ENCODE data around the gene CARNS1.

The CARNS1 gene

DNA sequence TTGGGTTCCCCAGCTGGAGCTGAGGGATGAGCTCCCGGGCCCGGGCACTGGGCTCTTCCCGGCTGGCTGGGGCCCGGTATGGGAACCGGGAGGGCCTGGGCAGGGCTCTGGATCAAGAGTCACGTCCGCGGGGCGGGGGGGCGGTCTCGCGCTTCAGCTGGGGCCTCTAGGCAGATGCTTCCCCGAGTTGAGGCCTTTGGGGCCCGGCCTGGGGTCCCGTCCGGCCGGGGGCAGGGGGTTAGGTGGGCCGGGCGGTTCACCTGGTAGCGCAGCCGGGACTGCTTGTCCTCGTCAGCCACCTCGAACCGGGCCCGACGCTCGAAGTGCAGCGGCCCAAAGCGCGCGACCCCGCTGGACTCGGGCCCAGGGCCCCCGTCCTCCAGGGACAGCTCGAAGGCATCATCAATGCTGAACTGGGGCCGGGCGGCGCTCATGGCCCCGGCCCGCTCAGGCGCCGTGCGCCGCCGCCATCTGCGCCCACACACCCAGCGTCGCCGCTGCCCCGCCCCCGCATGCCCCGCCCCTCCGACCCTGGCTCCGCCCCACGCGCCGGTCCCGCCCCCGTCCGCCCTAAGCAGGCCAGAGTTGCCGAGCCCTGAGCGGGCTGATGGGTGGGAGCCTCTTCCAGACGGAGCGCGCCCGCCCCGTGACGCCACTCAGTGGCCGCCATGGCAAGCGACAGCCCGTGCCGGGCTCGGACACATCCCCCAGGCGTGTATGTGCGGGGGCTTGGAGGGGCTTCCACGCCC, 53.5 kb downstream of the CARNS1 start, which contains the start of gene TMEM134:
Gene TMEM134 (minus strand): TSS at position 493 of the 749 bp plus-strand sequence. CDS start 59 bp downstream, at position 434.
- no peak for TF ChIP-seq EZH2 (IDR thresholded peaks at IDR 0.05)
- TF ChIP-seq POLR2AphosphoS5 (IDR thresholded peaks at IDR 0.05; ENCODE audit: borderline replicate concordance, low read depth, low read length), result peak; percentile 86
- TF ChIP-seq FOXP2 (optimal IDR thresholded peaks at IDR 0.05; ENCODE audit: control extremely low read depth, extremely low read length, insufficient read depth), result peak; percentile 72
- peak within 1 kb of the TSS; percentile 19; the same call in 1 of the 2 replicates for H3K27ac ChIP-seq
- no peaks in the 10 kb centered on the region for H3K9me3 ChIP-seq (ENCODE audit: low read depth, low read length)
- DNase-seq (ENCODE audit: low read depth, low spot score), result no peak
- peak within 1 kb of the TSS; percentile 91 for H3K4me3 ChIP-seq
- H3K36me3 ChIP-seq (ENCODE audit: insufficient read depth, low read length), result no peaks in the 10 kb centered on the region
- peak within 1 kb of the TSS; percentile 83 for H3K9ac ChIP-seq (ENCODE audit: insufficient read length)

DNA sequence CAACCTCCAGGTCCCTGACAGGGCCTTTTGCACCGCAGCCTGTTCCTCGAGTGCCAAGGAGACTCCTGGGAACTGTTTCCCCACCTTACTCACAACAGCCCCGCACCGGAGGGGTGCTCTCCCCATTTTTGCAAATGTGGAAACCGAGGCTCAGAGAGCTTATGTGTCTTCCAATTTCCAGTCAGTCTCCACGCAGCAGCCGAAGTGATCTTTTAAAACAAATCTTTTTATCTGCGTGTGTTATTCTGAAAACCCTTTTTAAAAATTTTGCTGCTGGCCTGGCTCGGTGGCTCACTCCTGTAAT, 54.0 kb downstream of the CARNS1 start:
- no peak for DNase-seq (ENCODE audit: low read depth, low spot score)
- H3K4me3 ChIP-seq, result peak overlapping the region; percentile 91
- no peaks in the 10 kb centered on the region for H3K9me3 ChIP-seq (ENCODE audit: low read depth, low read length)
- TF ChIP-seq EZH2 (IDR thresholded peaks at IDR 0.05), result no peak
- TF ChIP-seq FOXP2 (optimal IDR thresholded peaks at IDR 0.05; ENCODE audit: control extremely low read depth, extremely low read length, insufficient read depth), result no peak
- TF ChIP-seq POLR2AphosphoS5 (IDR thresholded peaks at IDR 0.05; ENCODE audit: borderline replicate concordance, low read depth, low read length), result no peak
- H3K27ac ChIP-seq, result peak overlapping the region; percentile 19; the same call in 1 of the 2 replicates
- H3K9ac ChIP-seq (ENCODE audit: insufficient read length), result peak overlapping the region; percentile 83
- no peaks in the 10 kb centered on the region for H3K36me3 ChIP-seq (ENCODE audit: insufficient read depth, low read length)

DNA sequence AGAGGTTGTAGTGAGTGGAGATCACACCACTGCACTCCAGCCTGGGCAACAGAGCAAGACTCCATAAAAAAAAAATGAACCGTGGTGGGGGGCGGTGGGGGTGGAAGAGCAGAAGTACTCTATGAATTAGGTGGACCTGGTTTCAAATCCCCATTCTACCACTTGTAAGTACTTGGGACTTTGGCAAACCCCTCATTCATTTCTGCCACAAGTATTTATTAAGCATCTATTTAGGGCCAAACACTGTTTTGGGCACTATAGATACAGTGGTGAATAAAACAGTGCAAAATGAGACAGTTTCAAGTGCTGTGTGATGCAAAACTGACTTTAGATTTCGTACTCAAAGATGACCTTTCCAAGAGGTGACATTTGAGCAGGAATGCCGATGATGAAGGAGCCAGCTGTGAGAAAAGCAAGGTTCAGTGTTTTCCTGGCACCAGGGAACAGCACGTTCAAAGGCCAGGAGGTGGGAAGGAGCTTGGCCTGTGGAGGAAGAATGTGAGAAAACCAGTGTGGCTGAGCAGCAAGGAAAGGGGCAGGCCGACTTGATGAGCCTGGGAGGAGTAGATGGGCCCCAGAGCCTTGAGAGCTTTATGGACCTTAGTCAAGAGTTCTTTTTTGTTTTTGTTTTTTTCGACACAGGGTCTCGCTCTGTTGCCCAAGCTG, 55.0 kb downstream of the CARNS1 start:
- Histone ChIP-seq H3K9ac (ENCODE audit: insufficient read length) (no peak overlapping the region), H3K27ac (no peak overlapping the region), H3K9me3 (ENCODE audit: low read depth, low read length) (no peaks in the 10 kb centered on the region), H3K36me3 (ENCODE audit: insufficient read depth, low read length) (no peaks in the 10 kb centered on the region), H3K4me3 (no peak overlapping the region)
- DNase-seq (ENCODE audit: low read depth, low spot score), result no peak
- TF ChIP-seq POLR2AphosphoS5 (IDR thresholded peaks at IDR 0.05; ENCODE audit: borderline replicate concordance, low read depth, low read length) (no peak), FOXP2 (optimal IDR thresholded peaks at IDR 0.05; ENCODE audit: control extremely low read depth, extremely low read length, insufficient read depth) (no peak), EZH2 (IDR thresholded peaks at IDR 0.05) (no peak)

DNA sequence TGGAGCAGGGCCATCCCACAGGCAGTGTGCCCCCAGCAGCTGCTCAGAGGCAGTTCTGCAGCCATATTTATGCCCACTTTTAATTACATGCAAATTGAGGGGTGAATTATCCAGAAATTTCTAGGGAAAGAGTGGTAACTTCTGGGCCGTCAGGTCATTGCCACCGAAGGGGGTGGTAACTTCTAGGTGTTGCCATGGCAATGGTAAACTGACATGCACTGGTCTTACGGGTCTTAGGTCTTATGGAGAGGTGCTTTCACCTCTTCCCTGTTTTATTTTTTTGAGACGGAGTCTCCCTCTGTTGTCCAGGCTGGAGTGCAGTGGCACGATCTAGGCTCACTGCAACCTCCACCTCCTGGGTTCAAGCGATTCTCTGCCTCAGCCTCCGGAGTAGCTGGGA, 57.4 kb downstream of the CARNS1 start:
- Histone ChIP-seq H3K27ac (no peak overlapping the region), H3K9ac (ENCODE audit: insufficient read length) (no peak overlapping the region), H3K36me3 (ENCODE audit: insufficient read depth, low read length) (no peaks in the 10 kb centered on the region), H3K9me3 (ENCODE audit: low read depth, low read length) (no peaks in the 10 kb centered on the region), H3K4me3 (no peak overlapping the region)
- DNase-seq (ENCODE audit: low read depth, low spot score), result no peak
- no peak for TF ChIP-seq POLR2AphosphoS5 (IDR thresholded peaks at IDR 0.05; ENCODE audit: borderline replicate concordance, low read depth, low read length)
- no peak for TF ChIP-seq FOXP2 (optimal IDR thresholded peaks at IDR 0.05; ENCODE audit: control extremely low read depth, extremely low read length, insufficient read depth)
- TF ChIP-seq EZH2 (IDR thresholded peaks at IDR 0.05), result no peak
